Stimulated activated CD8-positive, alpha-beta memory T cell treated with anti-CD3 and anti-CD28 coated beads, Interleukin-7, amount 100 ng/mL, for 24 hours (primary cell): ENCODE results near the gene RET.

Experiments used
- DNase-seq: peaks from one replicate; pipeline ENCODE4 v3.0.0-alpha.2; 2020; ENCODE audit warnings: low read depth

Gene RET

DNA sequence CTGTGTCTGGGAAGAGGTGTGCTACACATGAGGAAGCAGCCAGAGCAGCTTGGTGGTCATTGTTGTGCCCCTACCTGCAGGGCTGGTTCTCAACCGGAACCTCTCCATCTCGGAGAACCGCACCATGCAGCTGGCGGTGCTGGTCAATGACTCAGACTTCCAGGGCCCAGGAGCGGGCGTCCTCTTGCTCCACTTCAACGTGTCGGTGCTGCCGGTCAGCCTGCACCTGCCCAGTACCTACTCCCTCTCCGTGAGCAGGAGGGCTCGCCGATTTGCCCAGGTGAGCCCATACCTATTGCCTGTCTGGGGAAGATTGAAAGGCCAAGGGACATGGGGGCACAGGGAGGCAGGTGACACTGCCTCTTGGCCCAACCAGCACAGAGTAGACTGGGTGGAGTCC lies 32.1 kb downstream of the RET start:
- no peak for DNase-seq

- DNase-seq, result no peak
These were observed 32.9 kb downstream of the RET start for GRCh38 chr10:43109671-43110249.

GRCh38 chr10:43110338-43111071 lies 33.6 kb downstream of the RET start:
- no peak for DNase-seq

DNA sequence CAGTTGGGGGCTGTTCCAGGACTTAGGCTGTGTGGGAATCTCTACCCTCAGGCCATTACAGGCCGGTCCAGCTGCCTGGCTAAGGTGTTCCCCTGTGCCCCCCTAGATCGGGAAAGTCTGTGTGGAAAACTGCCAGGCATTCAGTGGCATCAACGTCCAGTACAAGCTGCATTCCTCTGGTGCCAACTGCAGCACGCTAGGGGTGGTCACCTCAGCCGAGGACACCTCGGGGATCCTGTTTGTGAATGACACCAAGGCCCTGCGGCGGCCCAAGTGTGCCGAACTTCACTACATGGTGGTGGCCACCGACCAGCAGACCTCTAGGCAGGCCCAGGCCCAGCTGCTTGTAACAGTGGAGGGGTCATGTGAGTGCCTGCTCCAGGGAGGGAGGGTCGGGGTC lies 34.2 kb downstream of the RET start:
- DNase-seq, result no peak

DNA sequence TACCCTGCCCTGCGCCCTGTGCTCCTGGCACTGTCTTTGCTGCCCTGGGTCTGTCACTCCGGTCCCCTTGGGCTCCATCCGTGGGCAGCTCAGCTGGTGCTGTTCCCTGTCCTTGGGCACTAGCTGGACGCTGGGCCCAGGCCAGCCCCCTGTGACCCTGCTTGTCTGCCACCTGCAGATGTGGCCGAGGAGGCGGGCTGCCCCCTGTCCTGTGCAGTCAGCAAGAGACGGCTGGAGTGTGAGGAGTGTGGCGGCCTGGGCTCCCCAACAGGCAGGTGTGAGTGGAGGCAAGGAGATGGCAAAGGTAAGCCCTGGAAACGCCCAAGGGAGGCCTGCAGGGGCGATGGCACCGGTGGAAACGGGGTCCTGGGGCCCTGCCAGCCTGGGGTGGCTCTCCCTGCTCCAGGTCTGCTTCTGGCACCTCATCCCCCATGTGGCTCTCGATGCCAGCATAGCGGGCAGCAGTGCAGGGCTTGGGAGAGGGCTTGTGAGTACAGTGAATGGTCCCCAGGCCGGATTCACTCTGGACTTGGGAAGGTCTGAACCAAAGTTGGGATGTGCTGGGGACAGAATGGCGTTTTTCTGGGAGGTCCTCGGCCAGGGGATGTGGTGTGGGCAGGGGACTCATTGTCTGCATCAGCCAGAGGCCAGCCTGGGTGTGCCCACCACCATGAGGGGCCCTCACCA lies 35.2 kb downstream of the RET start:
- no peak for DNase-seq

DNA sequence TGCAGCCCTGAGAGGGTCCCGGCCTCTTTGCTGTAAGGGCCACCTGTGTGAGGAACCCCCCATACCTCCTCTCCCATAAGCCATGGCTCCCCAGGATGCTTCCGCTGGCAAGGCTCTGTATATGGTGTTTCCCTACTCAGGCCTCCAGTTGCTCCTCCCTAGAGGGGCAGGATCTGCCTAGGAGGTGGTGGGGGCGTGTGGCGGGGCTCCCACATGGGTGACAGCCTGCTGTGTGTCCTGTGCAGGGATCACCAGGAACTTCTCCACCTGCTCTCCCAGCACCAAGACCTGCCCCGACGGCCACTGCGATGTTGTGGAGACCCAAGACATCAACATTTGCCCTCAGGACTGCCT lies 35.7 kb downstream of the RET start:
- no peak for DNase-seq

- DNase-seq, result no peak
These were observed 36.6 kb downstream of the RET start for GRCh38 chr10:43113201-43114087.

DNA sequence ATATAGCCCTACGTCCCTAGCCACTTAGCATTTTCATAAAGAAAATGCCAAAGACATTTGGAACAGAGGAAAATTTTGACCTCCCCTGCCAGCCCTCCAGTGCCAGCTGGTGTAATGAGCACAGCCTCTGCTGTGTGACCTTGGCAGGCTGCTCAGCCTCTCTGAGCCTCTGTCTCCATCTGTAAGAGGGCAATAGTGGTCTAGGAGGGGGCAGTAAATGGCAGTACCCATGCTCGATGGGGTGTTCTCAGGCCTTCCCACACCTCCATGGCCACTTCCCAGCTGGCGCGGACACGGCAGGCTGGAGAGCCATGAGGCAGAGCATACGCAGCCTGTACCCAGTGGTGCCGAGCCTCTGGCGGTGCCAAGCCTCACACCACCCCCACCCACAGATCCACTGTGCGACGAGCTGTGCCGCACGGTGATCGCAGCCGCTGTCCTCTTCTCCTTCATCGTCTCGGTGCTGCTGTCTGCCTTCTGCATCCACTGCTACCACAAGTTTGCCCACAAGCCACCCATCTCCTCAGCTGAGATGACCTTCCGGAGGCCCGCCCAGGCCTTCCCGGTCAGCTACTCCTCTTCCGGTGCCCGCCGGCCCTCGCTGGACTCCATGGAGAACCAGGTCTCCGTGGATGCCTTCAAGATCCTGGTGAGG lies 37.3 kb downstream of the RET start:
- no peak for DNase-seq

GRCh38 chr10:43114743-43115611 lies 38.1 kb downstream of the RET start:
- DNase-seq, result no peak

- DNase-seq, result no peak
These were observed 39.2 kb downstream of the RET start for GRCh38 chr10:43115881-43116595.

DNA sequence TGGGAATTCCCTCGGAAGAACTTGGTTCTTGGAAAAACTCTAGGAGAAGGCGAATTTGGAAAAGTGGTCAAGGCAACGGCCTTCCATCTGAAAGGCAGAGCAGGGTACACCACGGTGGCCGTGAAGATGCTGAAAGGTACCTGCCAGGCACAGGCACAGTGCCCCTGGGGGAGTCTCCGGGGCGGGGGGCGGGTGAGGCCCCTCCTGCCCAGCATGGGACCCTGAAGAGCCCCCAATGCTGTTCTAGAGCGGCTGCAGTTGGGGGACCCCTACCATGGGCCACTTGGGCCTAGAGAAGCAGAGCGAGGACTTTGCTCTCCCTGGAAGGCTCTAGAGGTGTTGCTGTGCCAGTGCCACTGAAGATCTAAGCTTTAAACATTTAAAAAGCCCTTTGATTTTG lies 39.7 kb downstream of the RET start:
- no peak for DNase-seq

GRCh38 chr10:43117031-43117776 lies 40.3 kb downstream of the RET start:
- no peak for DNase-seq

GRCh38 chr10:43117777-43118583 lies 41.1 kb downstream of the RET start:
- no peak for DNase-seq

DNA sequence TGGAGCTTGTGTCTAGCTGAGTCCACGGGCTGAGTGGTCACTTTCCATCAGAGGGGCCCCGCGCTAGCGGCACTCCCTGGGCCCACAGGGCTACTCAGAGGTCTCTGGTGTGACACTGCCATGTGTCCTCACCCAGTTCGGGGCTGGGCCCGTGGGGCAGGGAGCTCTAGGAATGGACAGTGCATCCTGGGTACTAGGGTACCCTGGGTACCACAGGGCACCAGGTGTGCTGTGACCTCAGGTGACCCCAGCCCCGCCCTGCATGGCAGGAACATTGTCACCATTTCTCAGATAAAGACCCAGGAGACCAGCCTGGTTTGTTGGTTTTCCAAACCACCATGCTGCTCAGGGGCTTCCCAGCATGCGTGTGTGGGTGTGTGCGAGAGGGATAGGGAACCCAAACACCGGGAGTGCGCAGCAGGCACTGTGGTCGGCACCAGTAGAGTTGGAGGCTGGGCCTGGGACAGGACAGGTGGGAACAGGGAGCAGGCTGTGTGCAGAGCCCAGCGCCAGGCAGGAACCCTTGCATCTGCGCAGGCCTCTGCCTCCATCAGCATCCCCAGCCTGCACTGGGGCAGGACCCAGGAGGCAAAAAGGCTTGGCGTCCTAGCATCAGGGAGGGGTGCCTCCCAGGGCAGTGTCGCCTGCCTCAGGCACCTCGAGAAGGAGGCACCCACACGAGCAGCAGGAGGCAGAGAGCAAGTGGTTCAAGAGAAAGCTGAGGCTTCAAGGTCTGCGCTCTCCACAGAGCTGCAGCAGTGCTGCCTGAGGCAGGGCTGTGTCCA lies 42.0 kb downstream of the RET start:
- no peak for DNase-seq

GRCh38 chr10:43119416-43120115 lies 42.7 kb downstream of the RET start:
- DNase-seq, result no peak

DNA sequence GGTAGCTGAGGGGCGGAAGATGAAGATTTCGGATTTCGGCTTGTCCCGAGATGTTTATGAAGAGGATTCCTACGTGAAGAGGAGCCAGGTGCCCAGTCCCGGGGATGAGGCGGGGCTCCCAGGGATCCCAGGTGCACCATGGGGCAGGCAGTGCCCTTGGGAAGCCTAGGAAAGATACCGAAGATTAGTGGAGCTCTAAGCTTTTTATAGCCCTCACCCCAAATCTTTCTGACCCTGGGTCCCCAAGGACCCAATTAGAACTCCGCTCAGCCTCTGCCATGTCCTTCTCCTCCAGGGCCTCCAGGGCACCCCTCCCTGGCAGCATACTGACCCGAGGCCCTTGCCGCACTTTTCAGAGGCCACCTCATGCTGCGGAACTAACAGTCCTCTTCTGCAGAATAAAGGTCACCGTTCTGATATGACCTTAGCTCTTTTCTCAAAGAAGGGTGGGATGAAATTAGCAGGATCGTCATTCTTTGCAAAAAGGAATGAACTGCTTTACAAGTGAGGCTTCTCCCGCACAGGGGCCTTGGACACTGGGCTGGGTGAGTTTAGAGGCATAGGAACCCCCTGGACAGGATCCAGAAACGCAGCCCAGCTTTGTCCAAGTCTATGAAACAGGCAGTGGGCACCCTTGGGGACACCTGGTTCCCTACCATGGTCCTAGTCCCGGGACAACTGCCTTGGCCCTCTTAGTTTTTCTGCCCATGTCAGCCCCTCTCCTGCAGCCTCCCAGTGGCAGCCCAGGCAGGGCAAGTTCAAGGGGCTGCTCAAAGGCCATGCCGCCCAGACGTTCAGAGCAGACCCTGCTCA lies 43.5 kb downstream of the RET start:
- no peak for DNase-seq
